ENCODE results near the gene CTCF.

The CTCF gene

GRCh38 chr16:67544844-67545664 lies 17.3 kb upstream of the CTCF start:
- no peak for DNase-seq (ENCODE audit: insufficient read length)
- TF ChIP-seq POLR2AphosphoS5 (IDR thresholded peaks at IDR 0.05; ENCODE audit: low read depth, low read length), result no peak
- no peak for TF ChIP-seq POLR2A (IDR thresholded peaks at IDR 0.05; ENCODE audit: low read depth, low read length)
- no peak for TF ChIP-seq TAF1 (IDR thresholded peaks at IDR 0.05; ENCODE audit: borderline replicate concordance, low read depth, low read length)
- no peak for FAIRE-seq

DNA sequence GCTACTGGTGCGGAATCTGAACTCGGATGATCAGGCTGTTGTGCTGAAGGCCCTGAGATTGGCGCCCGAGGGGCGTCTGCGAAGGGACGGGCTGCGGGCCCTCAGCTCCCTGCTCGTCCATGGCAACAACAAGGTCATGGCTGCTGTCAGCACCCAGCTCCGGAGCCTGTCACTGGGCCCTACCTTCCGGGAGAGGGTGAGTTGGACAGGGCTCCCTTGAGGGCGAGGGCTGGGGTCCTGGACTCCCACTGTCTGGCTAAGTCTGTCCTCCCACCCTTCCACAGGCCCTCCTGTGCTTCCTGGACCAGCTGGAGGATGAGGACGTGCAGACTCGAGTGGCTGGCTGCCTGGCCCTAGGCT lies 16.7 kb upstream of the CTCF start:
- no peak for FAIRE-seq
- no peak for DNase-seq (ENCODE audit: insufficient read length)
- TF ChIP-seq POLR2A (IDR thresholded peaks at IDR 0.05; ENCODE audit: low read depth, low read length) (no peak; the same call in 1 of the 2 replicates), TAF1 (IDR thresholded peaks at IDR 0.05; ENCODE audit: borderline replicate concordance, low read depth, low read length) (no peak), POLR2AphosphoS5 (IDR thresholded peaks at IDR 0.05; ENCODE audit: low read depth, low read length) (no peak)

- TF ChIP-seq POLR2AphosphoS5 (IDR thresholded peaks at IDR 0.05; ENCODE audit: low read depth, low read length), result no peak
- TF ChIP-seq TAF1 (IDR thresholded peaks at IDR 0.05; ENCODE audit: borderline replicate concordance, low read depth, low read length), result no peak
- no peak for TF ChIP-seq POLR2A (IDR thresholded peaks at IDR 0.05; ENCODE audit: low read depth, low read length)
- no peak for FAIRE-seq
- no peak for DNase-seq (ENCODE audit: insufficient read length)
Observed at GRCh38 chr16:67546091-67546501, 16.2 kb upstream of the CTCF start.

DNA sequence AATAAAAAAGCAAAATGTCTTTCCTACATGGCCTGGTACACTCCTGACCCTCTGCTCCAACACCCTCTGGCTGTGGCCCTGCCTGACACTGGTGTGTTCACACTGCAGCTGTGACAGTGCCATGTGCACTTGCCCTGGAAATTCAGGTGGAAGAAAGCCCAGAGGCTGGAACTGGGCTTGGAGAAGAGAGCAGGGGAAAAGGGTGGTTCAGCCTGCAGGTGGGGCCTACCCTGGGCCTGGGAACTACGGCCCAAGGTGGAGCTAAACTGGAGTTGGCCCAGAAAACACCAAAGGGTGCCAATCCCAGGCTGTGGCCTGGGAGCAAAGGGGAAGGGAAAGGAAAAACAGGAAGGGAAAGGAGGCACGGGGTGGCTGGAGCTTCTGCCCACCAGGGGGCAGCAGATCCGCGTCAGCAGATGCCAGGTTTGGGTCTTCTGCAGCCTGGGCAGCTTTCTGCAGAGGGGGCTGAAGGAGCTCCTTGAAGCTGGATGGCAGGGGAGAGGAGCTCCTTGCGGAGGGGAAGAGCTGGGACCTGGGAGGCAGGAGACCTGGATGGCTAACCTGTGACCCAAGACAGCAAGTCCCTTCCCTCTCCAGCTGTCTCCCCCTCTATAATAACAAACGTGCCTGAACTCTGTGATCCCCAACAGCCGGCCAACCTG lies 15.4 kb upstream of the CTCF start:
- TF ChIP-seq TAF1 (IDR thresholded peaks at IDR 0.05; ENCODE audit: borderline replicate concordance, low read depth, low read length) (no peak), POLR2A (IDR thresholded peaks at IDR 0.05; ENCODE audit: low read depth, low read length) (no peak; the same call in 1 of the 2 replicates), POLR2AphosphoS5 (IDR thresholded peaks at IDR 0.05; ENCODE audit: low read depth, low read length) (no peak; the same call in 1 of the 2 replicates)
- FAIRE-seq, result peak; percentile 94
- DNase-seq (ENCODE audit: insufficient read length), result peak; percentile 86

GRCh38 chr16:67547423-67548264 lies 14.7 kb upstream of the CTCF start:
- no peak for FAIRE-seq
- DNase-seq (ENCODE audit: insufficient read length), result no peak
- TF ChIP-seq POLR2A (IDR thresholded peaks at IDR 0.05; ENCODE audit: low read depth, low read length) (peak; percentile 55), TAF1 (IDR thresholded peaks at IDR 0.05; ENCODE audit: borderline replicate concordance, low read depth, low read length) (no peak), POLR2AphosphoS5 (IDR thresholded peaks at IDR 0.05; ENCODE audit: low read depth, low read length) (peak; percentile 7; the same call in 1 of the 2 replicates)

- DNase-seq (ENCODE audit: insufficient read length) (no peak), FAIRE-seq (no peak)
- no peak for TF ChIP-seq POLR2AphosphoS5 (IDR thresholded peaks at IDR 0.05; ENCODE audit: low read depth, low read length)
Observed at GRCh38 chr16:67548265-67549126, 13.8 kb upstream of the CTCF start.

DNA sequence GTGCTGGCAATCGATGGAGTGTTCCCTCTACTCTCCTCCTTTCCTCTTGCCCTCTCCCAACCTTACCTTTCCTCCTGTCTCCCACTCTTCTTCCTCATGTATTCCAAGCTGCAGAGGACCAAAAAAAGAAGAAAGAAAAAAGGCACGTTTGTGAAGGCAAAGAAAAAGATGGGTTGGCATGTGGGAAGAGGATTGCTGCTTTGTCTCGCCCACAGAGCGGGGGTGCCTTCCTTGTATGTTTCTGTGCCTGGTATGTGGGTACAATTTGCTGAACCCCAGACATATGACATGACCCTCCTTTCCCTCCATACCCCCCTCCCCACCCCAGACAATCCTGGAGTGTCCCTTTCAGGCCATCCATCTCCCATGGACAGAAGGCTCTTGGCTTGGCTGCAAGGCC lies 13.1 kb upstream of the CTCF start:
- no peak for FAIRE-seq
- no peak for TF ChIP-seq POLR2A (IDR thresholded peaks at IDR 0.05; ENCODE audit: low read depth, low read length)
- no peak for TF ChIP-seq POLR2AphosphoS5 (IDR thresholded peaks at IDR 0.05; ENCODE audit: low read depth, low read length)
- TF ChIP-seq TAF1 (IDR thresholded peaks at IDR 0.05; ENCODE audit: borderline replicate concordance, low read depth, low read length), result no peak
- no peak for DNase-seq (ENCODE audit: insufficient read length)

DNA sequence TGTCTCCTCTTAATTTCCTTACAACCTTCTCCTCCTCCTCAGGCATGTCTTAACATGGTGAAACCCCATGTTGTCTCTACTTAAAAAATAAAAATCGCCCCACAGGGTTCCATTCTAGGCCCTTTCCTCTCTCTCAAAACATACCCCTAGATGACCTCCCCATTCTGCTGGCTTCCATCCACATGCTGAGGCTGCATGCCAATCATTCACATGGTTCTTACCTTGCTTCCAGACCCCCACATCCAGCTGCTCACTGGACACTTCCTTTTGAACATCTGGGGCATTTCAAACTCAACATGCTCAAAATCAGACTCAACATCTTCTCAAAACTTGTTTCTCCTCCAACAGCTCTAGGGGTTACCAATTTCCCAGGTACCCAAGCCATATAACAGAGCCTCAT lies 12.4 kb upstream of the CTCF start:
- no peak for FAIRE-seq

GRCh38 chr16:67551091-67551490 lies 11.2 kb upstream of the CTCF start:
- TF ChIP-seq POLR2AphosphoS5 (IDR thresholded peaks at IDR 0.05; ENCODE audit: low read depth, low read length) (no peak), POLR2A (IDR thresholded peaks at IDR 0.05; ENCODE audit: low read depth, low read length) (no peak), TAF1 (IDR thresholded peaks at IDR 0.05; ENCODE audit: borderline replicate concordance, low read depth, low read length) (no peak)
- DNase-seq (ENCODE audit: insufficient read length) (no peak), FAIRE-seq (no peak)

More for the DNA sequence above, 12.4 kb upstream of the CTCF start:
- TF ChIP-seq POLR2A (IDR thresholded peaks at IDR 0.05; ENCODE audit: low read depth, low read length) (no peak), POLR2AphosphoS5 (IDR thresholded peaks at IDR 0.05; ENCODE audit: low read depth, low read length) (no peak), TAF1 (IDR thresholded peaks at IDR 0.05; ENCODE audit: borderline replicate concordance, low read depth, low read length) (no peak)
- DNase-seq (ENCODE audit: insufficient read length), result no peak

GRCh38 chr16:67551972-67552371 lies 10.4 kb upstream of the CTCF start:
- TF ChIP-seq POLR2AphosphoS5 (IDR thresholded peaks at IDR 0.05; ENCODE audit: low read depth, low read length) (no peak), POLR2A (IDR thresholded peaks at IDR 0.05; ENCODE audit: low read depth, low read length) (no peak), TAF1 (IDR thresholded peaks at IDR 0.05; ENCODE audit: borderline replicate concordance, low read depth, low read length) (no peak)
- DNase-seq (ENCODE audit: insufficient read length) (no peak), FAIRE-seq (no peak)

Measured in GM12892 (cell line).